BJ (cell line): Measurements from ENCODE around the gene PMEPA1. TPM values are rescaled to one million over a fixed set of nuclear protein-coding genes. Genes with fewer than 3 reads are reported as not detected.

Experiments used
- CTCF ChIA-PET: fragments of 350-600 bp; formaldehyde crosslinking; extraction: SDS; loops from one replicate; lab custom pipeline; 2021; ENCODE audit warnings: antibody characterized with exemption, inconsistent platforms; lab: Yijun Ruan, JAX
- POLR2A ChIA-PET: fragments of 300-600 bp; sonication (Branson Sonifier 250); formaldehyde crosslinking; extraction: SDS; loops from one replicate; lab custom pipeline; 2021; ENCODE audit warnings: antibody characterized with exemption; lab: Charles Lee
- DNase-seq: peaks from one replicate; pipeline ENCODE4 v3.0.0-alpha.2; 2011; ENCODE audit warnings: low read depth
- H3K27me3 ChIP-seq: 2 replicates; pipeline ENCODE4 v1.6.0; 2011; ENCODE audit warnings: low read length; ENCODE audit not compliant: control insufficient read depth, insufficient read depth
- H3K36me3 ChIP-seq: 2 replicates; pipeline ENCODE4 v1.5.1; 2011; ENCODE audit warnings: low read length; ENCODE audit not compliant: control insufficient read depth, insufficient read depth
- H3K4me3 ChIP-seq: 2 replicates; pipeline ENCODE4 v1.5.1; 2011; ENCODE audit warnings: low read depth, mild to moderate bottlenecking, control low read depth, low read length
- CTCF ChIP-seq: IDR thresholded peaks from 2 replicates; pipeline ENCODE4 v1.5.1; 2011; ENCODE audit warnings: low read depth, mild to moderate bottlenecking, control low read depth, inconsistent platforms, low read length, moderate library complexity; ENCODE audit not compliant: insufficient read depth
- polyA plus RNA-seq: library from polyadenylated mRNA; depleted of rRNA; stranded (reverse); fragments of >200 nt; gene quantifications from 2 replicates; pipeline ENCODE4 v1.2.3, GENCODE V29; 2011

The PMEPA1 gene
- polyA plus RNA-seq, 1 experiment, result 5.0 TPM

- POLR2A ChIA-PET, result no interaction called here
- H3K27me3 ChIP-seq, result no peaks in the 10 kb centered on the region
- H3K36me3 ChIP-seq, result no peaks in the 10 kb centered on the region
- no peak for TF ChIP-seq CTCF
- no peak for DNase-seq
- H3K4me3 ChIP-seq, result no peak overlapping the region
- CTCF ChIA-PET, result no interaction called here
Observed at GRCh38 chr20:57672953-57673575, 36.8 kb downstream of the PMEPA1 start.

DNA sequence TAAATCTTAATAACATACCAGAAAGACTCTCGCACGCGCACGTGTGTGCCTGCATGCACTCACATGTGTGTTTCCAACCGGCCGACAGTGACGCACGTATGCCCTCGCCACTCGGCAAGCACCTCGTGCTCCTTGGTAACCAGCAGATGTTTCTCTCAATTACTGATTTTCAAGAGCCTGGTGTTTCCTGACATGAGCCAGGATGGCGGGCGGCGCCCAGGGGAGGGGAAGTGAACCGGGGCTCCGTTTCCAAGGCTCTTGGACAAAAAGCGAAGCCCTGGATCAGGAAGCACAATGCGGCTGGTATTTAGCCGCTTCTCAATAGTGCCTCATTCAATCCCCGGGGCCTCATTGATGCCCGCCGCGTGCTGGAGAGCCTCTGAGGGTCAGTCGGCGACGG, 37.7 kb downstream of the PMEPA1 start:
- DNase-seq, result no peak
- no peak for TF ChIP-seq CTCF
- CTCF ChIA-PET, result no interaction called here

DNA sequence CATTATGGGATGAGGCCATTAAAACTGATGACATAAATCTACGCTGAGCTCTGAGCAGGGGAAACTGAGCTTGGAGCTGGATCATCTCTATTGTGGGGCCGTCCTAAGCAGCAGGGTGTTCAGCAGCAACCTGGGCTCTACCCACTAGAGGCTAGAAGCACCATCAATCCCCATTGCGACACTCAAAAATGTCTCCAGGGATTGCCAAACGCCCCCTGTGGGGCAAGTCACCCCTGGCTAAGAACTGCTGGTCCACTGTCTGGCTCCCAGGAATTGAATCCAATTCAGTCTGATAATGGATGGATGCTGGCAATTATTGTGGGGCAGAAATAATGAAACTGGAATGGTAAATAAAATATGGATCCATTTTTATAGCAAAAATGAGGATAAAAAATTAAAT, 38.2 kb downstream of the PMEPA1 start:
- Histone ChIP-seq H3K27me3 (no peaks in the 10 kb centered on the region), H3K4me3 (no peak overlapping the region), H3K36me3 (no peaks in the 10 kb centered on the region)
- CTCF ChIA-PET, result no interaction called here
- TF ChIP-seq CTCF, result 0 out of 2 replicates have a peak, but pooled peaks have one; percentile 5
- POLR2A ChIA-PET, result no interaction called here
- no peak for DNase-seq

More for the DNA sequence above, 37.7 kb downstream of the PMEPA1 start:
- Histone ChIP-seq H3K36me3 (no peaks in the 10 kb centered on the region), H3K27me3 (no peaks in the 10 kb centered on the region), H3K4me3 (no peak overlapping the region)
- POLR2A ChIA-PET, result no interaction called here

DNA sequence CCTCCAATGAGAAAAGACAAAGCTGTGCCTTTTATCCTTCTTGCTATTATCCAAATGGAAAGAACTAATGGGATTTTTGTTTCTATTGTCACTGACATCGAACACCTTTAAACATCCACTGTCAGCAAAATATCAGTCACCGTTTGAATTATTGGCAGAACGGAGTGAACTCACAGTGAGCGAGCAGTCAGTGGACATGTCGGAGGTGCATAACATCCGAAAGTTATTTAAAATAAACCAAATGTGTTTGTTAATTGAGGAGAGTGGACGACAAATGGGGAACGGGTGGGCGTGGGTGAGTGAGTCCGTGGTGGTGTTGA, 38.8 kb downstream of the PMEPA1 start:
- no peaks in the 10 kb centered on the region for H3K36me3 ChIP-seq
- no peak for TF ChIP-seq CTCF
- H3K27me3 ChIP-seq, result no peaks in the 10 kb centered on the region
- CTCF ChIA-PET, result no interaction called here
- POLR2A ChIA-PET, result no interaction called here
- H3K4me3 ChIP-seq, result no peak overlapping the region
- no peak for DNase-seq

DNA sequence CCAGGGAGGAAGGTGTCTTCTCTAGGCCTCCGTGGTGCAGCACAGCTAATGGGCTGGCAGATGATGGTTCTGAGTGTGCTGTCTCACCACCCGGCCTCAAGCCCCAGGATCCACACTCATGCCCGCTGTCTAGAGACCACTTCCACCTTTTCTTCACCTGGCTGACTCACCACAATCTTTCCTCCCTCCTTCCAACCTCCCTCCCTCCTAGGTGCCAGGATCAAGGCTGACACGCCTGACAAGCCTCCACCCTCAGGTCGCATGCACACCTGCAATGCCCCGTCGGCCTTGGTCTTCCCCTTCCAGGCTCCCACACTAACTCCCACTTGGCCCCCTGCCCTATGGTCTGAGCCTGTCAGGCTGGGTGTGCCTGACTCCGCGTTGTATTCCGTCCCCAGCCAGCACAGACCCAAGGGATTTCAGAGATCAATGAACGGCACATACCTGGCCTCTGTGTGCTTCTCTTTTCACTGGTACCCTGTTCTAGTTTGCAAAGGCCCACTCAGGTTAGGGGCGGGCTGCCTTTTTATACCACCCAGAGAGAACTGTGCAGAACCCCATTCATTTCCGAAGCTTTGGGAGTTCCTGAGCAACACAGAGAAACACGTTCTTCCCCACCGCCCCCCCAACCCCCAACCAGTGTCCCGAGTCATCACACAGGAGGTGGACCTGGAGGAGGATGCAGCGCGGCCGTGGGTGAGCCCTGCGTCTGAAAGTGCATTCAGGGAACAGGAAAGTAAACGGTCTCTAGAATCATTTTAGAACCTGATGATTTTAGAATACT, 39.3 kb downstream of the PMEPA1 start:
- CTCF ChIA-PET, result interaction anchor here (0.6 kb wide), 1 partner anchor 21 kb away, joined by 3 read pairs; no protein-coding TSS in a partner anchor
- Histone ChIP-seq H3K4me3 (no peak overlapping the region), H3K27me3 (no peaks in the 10 kb centered on the region), H3K36me3 (no peaks in the 10 kb centered on the region)
- POLR2A ChIA-PET, result no interaction called here
- TF ChIP-seq CTCF, result no peak
- no peak for DNase-seq
